HFF-Myc (cell line): ENCODE results near the gene ARAP1.

Experiments
- DNase-seq: peaks from one replicate; pipeline ENCODE4 v3.0.0-alpha.2; 2011; ENCODE audit warnings: low read depth; ENCODE audit errors: extremely low read depth
- H3K4me3 ChIP-seq: replicated peaks from 2 replicates; pipeline ENCODE4 v1.5.1; 2011; ENCODE audit warnings: low read depth, mild to moderate bottlenecking, control low read depth, low read length
- TF ChIP-seq, protein P1 (sequence below): IDR thresholded peaks from 2 replicates; pipeline ENCODE4 v1.5.1; 2012; ENCODE audit warnings: mild to moderate bottlenecking, low read depth, low read length, control low read depth; ENCODE audit errors: missing control alignments

ARAP1 gene

DNA sequence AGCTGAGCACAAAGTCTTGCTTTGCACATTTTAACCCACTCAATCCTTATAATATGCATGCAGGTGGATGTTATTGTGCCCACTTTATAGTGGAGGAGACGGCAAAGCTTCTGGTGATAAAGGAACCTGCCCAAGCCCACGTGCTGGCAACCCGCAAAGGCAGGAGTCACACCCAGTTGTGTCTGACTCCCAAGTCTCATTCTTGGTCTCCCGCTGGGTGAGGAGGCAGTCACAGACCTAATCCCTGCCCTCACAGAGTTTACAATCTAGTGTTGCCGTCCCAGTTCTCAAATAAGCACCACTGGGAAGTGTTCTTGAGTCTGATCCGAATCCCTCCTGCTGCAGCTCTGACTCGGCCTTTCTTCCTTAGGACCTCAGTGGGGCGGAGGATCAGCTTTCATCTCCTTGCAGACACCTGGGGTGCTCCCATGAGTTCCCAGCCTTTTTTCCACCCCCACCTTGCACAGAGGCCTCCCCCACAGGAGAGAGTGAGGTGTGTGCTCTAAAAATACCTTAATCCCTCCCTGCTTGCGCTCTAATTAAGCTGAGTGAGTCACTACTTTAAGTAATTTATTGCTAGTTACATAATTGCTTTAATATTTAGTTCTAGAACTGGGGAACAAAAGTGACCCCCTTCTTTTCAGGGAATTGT is 93.1 kb downstream of the ARAP1 start:
- TF ChIP-seq, protein P1, sequence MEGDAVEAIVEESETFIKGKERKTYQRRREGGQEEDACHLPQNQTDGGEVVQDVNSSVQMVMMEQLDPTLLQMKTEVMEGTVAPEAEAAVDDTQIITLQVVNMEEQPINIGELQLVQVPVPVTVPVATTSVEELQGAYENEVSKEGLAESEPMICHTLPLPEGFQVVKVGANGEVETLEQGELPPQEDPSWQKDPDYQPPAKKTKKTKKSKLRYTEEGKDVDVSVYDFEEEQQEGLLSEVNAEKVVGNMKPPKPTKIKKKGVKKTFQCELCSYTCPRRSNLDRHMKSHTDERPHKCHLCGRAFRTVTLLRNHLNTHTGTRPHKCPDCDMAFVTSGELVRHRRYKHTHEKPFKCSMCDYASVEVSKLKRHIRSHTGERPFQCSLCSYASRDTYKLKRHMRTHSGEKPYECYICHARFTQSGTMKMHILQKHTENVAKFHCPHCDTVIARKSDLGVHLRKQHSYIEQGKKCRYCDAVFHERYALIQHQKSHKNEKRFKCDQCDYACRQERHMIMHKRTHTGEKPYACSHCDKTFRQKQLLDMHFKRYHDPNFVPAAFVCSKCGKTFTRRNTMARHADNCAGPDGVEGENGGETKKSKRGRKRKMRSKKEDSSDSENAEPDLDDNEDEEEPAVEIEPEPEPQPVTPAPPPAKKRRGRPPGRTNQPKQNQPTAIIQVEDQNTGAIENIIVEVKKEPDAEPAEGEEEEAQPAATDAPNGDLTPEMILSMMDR = no peak
- H3K4me3 ChIP-seq = no peak overlapping the region
- no peak for DNase-seq

DNA sequence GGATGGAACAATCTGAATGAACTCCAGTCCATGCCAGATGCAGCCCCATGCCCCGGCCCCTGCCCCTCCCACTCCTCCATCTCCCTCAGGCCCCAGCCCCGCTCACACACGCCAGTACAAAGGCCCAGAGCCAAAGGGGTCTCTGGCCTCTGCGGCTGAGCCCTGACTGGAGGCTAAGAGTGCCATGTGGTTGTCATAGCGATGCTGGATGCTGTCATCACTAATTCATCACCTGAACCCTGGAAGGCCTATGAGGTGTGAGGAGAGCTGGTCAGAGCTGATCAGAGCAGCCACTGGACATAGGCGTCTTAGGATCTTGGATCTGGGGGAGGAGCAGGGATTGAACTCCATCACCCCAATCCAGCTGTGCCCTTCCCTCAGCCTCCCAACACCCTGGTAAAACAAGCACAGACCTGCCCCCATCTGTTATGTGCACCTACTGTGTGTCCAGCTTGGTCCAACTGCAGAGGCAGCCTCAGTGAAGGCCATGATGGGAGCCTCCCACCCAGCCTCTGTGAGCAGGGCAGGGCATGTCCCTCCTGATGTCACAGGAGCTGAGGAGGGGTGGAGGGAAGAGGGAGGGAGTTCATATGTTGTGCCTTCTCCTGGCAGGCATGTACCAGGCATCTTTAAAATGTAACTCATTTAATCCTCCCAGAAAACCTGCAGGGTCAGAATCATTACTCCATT is 94.7 kb downstream of the ARAP1 start:
- H3K4me3 ChIP-seq = no peak overlapping the region
- no peak for DNase-seq
- TF ChIP-seq, protein P1 = no peak

DNA sequence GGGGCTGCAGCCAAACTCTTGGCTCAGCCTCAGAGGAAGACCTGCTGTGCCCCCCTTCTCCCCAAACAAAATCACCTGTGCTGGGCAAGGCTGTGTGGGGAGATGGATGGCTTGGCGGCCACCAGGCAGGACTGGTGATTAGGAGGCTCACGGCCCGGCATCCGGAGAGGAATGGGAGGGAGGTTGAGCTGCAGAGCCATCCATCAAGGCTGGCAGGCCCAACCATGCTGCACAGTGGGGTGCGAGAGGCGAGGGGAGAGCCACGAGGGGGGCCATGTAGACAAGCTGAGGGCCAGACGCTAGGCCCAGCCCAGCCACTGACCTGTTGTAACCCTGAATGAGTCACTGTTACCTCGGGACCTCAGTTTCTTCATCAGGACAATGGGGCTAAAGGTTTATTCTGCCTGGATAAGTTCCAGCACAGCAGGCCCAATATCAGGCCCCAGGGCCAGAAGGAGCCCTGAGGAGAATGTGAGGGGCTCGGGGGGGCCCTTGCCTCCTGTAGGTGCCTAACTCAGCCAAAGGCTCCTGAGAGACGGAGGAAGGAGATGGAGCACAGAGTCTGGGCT is 96.2 kb downstream of the ARAP1 start:
- H3K4me3 ChIP-seq = no peak overlapping the region
- TF ChIP-seq, protein P1 = no peak
- no peak for DNase-seq

DNA sequence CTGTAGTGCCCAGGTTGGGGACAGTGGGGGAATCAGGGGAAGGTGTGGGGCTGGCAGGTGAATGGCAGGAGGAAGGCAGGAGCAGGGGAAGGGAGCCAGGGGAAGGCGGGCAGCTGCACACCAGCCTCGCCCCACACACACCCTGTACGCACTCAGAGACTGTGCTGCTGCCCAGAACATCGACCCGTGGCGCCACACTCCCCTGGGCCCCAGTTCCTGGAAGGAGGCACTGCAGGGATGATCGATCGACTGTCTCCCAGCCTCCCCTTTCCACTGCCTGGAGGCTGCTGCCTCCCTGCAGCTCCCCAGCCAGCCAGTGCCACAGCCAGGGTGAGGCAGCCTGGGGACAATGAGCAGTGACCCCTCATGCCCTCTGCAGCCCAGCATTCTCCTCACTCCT is 97.2 kb downstream of the ARAP1 start:
- DNase-seq = no peak
- H3K4me3 ChIP-seq = no peak overlapping the region
- TF ChIP-seq, protein P1 = no peak

DNA sequence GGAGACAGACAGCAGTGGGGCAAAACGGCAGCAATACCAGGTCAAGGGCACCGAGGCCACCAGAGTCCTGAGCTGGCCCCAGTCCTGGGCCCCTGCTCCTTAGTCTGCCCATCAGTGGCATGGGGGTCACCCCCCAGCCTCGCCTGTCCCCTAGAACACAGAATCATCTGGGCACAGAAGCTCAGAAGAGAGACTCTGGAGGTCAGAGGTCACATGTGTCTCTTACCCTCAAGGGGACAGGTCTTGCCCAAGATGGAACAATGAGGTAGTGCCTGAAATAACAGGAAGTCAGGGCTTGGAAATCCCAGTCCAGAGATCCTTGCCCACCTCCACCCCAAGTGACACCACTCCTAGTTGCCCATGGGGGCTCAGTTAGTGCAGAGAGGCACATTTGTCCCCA is 98.6 kb downstream of the ARAP1 start:
- TF ChIP-seq, protein P1 = no peak
- DNase-seq = no peak

DNA sequence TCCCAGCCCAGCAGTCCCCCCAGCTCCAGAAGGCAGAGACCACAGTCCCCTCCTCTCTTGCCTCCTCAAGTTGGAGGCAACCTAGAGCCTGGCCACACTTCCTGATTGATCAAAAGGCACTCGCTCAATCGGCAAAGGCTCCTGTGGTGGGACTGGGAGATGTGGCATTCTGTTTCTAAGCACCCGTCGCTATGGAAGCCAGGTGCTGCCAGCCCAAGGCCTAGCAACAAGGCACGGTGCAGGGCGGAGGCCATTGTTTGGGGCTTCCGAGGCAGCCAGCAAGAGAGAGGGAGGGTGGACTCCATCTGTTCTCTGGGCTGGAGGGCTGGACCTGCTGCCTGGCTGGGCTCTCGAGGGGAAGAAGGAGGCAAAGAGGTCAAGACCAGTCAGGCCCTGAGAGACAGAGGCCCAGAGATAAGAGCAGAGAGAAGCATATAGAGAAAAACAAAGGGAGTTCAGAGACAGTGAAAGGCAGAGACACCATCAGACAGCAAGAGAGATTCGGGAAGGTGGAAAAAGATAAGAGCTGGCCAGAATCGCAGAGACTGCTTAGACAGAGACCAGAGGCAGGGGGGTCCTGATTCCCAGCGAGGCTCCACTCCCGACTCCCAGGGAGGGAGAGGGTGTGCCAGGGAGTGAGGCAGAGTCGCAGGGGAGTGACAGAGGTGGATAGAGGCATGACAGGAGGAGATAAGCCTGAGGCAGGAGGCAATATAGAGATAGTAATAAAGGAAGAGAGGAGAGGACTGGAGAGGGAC is 99.2 kb downstream of the ARAP1 start:
- TF ChIP-seq, protein P1 = no peak
- no peak for DNase-seq
- H3K4me3 ChIP-seq = no peak overlapping the region

More for the DNA sequence above, 98.6 kb downstream of the ARAP1 start:
- no peak overlapping the region for H3K4me3 ChIP-seq
